A549 treated with CORT108297 at 1 μM for 4 hours (cell line): Measurements from ENCODE around the gene RBKS. TPM values are rescaled to one million over a fixed set of nuclear protein-coding genes. Genes with fewer than 3 reads are reported as not detected.

ENCODE experiments used
- total RNA-seq: library from RNA; stranded (reverse); fragments of 200-300 nt; extraction: Qiagen RNA extraction; gene quantifications from 5 replicates; pipeline ENCODE4 v1.2.3, GENCODE V29; 2022

RBKS gene
- total RNA-seq: 7.3 to 8.8 TPM (median 7.9 TPM) in 5 replicates

GRCh38 chr2:27890146-27890923, at the start of gene RBKS, which contains the start of gene BABAM2:
Gene RBKS (minus strand): TSS chr2:27890387. CDS start chr2:27890345, 42 bp downstream.
Gene BABAM2 (plus strand): TSS chr2:27890729. CDS start chr2:27894557, 3,828 bp downstream.

DNA sequence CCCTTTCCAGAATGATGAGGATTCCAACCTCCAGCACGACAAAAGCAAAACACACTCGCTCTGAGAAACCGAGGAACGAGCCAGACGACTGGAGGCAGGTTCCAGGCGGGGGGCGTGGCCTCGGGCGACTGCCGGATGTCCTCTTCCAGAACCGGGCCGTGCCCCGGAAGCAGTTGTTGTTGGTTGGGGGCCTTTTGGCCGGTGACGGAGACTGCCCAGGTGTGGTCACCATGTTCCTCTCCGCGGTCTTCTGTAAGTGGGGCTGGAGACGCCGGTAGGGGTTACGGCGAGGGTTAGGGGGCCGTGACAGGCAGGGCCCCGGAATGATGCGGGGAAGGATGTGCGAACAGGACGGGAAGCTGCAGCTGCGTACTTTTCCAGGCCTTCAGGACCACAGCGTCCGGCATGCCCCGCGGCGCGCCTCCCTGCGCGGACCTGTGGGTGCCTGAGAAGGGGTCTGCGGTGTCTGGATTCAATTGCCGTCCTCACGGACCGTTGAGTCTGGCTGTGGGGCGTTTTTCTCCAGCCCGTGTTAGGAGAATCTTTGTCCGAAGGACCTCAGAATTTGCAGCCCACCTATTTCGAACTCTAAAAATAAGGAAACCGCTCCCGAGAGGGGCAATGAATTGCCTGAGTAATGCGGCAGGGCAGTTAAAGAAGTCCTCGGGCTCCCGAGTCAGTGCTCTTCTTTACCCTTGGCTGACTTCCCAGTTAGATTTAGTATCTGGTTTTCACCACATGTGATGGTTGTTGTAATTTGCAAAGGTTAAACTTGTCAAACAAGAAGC, 118.4 kb downstream of the RBKS start, which contains the start of gene MRPL33:
Gene MRPL33, plus strand, starts transcription at position 172 of the 788 bp plus-strand sequence. Its CDS starts 59 bp downstream, at position 231.

Other genes with a start within 250 kb of the RBKS start
- gene SUPT7L, start 226.8 kb downstream of the RBKS start, total RNA-seq: 32.2 to 35.2 TPM (median 33.2 TPM) in 5 replicates
- 28.3 to 41.8 TPM (median 30.9 TPM) in 5 replicates for gene SLC4A1AP, start 226.5 kb downstream of the RBKS start, total RNA-seq
- 299 to 531 TPM (median 310 TPM) in 5 replicates for gene MRPL33, start 118.7 kb downstream of the RBKS start, total RNA-seq
- 42.9 to 47.8 TPM (median 46.8 TPM) in 5 replicates for gene BABAM2, start 342 bp upstream of the RBKS start, total RNA-seq